Glutamatergic neuron (in vitro differentiated cells): ENCODE measurements around the gene RUFY3. TPM values are rescaled to one million over a fixed set of nuclear protein-coding genes. Genes with fewer than 3 reads are reported as not detected.

Experiments used
- DNase-seq: peaks from one replicate; pipeline ENCODE4 v3.0.0; 2022
- H3K27ac Mint-ChIP-seq: one replicate; pipeline ENCODE4 v1.8.0; 2020; ENCODE audit warnings: mild to moderate bottlenecking, mixed read lengths, inconsistent platforms; ENCODE audit not compliant: unreplicated experiment
- H3K27me3 Mint-ChIP-seq: one replicate; pipeline ENCODE4 v1.8.0; 2020; ENCODE audit warnings: mild to moderate bottlenecking, moderate library complexity, mixed read lengths, inconsistent platforms; ENCODE audit not compliant: unreplicated experiment
- H3K36me3 Mint-ChIP-seq: one replicate; pipeline ENCODE4 v1.8.0; 2020; ENCODE audit warnings: mild to moderate bottlenecking, mixed read lengths, inconsistent platforms; ENCODE audit not compliant: unreplicated experiment
- H3K4me1 Mint-ChIP-seq: one replicate; pipeline ENCODE4 v1.8.0; 2020; ENCODE audit warnings: mild to moderate bottlenecking, low read depth, mixed read lengths, inconsistent platforms; ENCODE audit not compliant: unreplicated experiment
- H3K4me3 Mint-ChIP-seq: one replicate; pipeline ENCODE4 v1.8.0; 2020; ENCODE audit warnings: mild to moderate bottlenecking, mixed read lengths, inconsistent platforms; ENCODE audit not compliant: unreplicated experiment
- H3K9me3 Mint-ChIP-seq: one replicate; pipeline ENCODE4 v1.8.0; 2020; ENCODE audit warnings: mild to moderate bottlenecking, moderate library complexity, mixed read lengths, inconsistent platforms; ENCODE audit not compliant: unreplicated experiment
- CTCF ChIP-seq: fragments of 200-600 bp; sonication (generic); IDR thresholded peaks from one replicate; pipeline ENCODE4 v1.5.0; 2021; ENCODE audit not compliant: partially characterized antibody, unreplicated experiment
- total RNA-seq: library from RNA; stranded (reverse); fragmentation: NEBNext Ultra II Directional; extraction: Animal tissue kit (Norgen Biotek cat#: 25700); gene quantifications from one replicate; pipeline ENCODE4 v1.2.1, GENCODE V29; 2021; ENCODE audit not compliant: unreplicated experiment

The RUFY3 gene
- total RNA-seq, 1 donor from 2014 or later = 291 TPM

- Mint-ChIP-seq H3K36me3 (no peaks in the 10 kb centered on the region), H3K4me1 (no peaks in the 10 kb centered on the region), H3K9me3 (no peaks in the 10 kb centered on the region), H3K4me3 (no peak overlapping the region), H3K27ac (no peak overlapping the region), H3K27me3 (peaks cover 5% of the 10 kb centered on the region)
- no peak for TF ChIP-seq CTCF
- no peak for DNase-seq
These were observed 97.2 kb downstream of the RUFY3 start for GRCh38 chr4:70818921-70819320.

GRCh38 chr4:70829015-70829414 is 107.3 kb downstream of the RUFY3 start:
- TF ChIP-seq CTCF = no peak
- no peak overlapping the region for H3K4me3 Mint-ChIP-seq
- H3K27ac Mint-ChIP-seq = no peak overlapping the region
- no peaks in the 10 kb centered on the region for H3K4me1 Mint-ChIP-seq
- no peak for DNase-seq
- no peaks in the 10 kb centered on the region for H3K36me3 Mint-ChIP-seq
- no peaks in the 10 kb centered on the region for H3K27me3 Mint-ChIP-seq
- peaks cover 1% of the 10 kb centered on the region for H3K9me3 Mint-ChIP-seq

- TF ChIP-seq CTCF = no peak
- Mint-ChIP-seq H3K4me1 (no peaks in the 10 kb centered on the region), H3K27me3 (no peaks in the 10 kb centered on the region), H3K27ac (no peak overlapping the region), H3K4me3 (no peak overlapping the region), H3K9me3 (peaks cover 1% of the 10 kb centered on the region), H3K36me3 (no peaks in the 10 kb centered on the region)
- DNase-seq = no peak
These were observed 107.7 kb downstream of the RUFY3 start for GRCh38 chr4:70829492-70829891.

- Mint-ChIP-seq H3K36me3 (no peaks in the 10 kb centered on the region), H3K4me3 (no peak overlapping the region), H3K9me3 (peaks cover 1% of the 10 kb centered on the region), H3K27me3 (no peaks in the 10 kb centered on the region), H3K27ac (no peak overlapping the region), H3K4me1 (no peaks in the 10 kb centered on the region)
- no peak for DNase-seq
- no peak for TF ChIP-seq CTCF
These were observed 108.3 kb downstream of the RUFY3 start for GRCh38 chr4:70830054-70830453.

GRCh38 chr4:70831293-70831692 is 109.5 kb downstream of the RUFY3 start:
- no peaks in the 10 kb centered on the region for H3K36me3 Mint-ChIP-seq

More at GRCh38 chr4:70831293-70831692, 109.5 kb downstream of the RUFY3 start:
- H3K4me1 Mint-ChIP-seq = no peaks in the 10 kb centered on the region
- no peaks in the 10 kb centered on the region for H3K27me3 Mint-ChIP-seq
- DNase-seq = no peak
- no peak overlapping the region for H3K27ac Mint-ChIP-seq
- no peak overlapping the region for H3K4me3 Mint-ChIP-seq
- H3K9me3 Mint-ChIP-seq = peaks cover 1% of the 10 kb centered on the region
- TF ChIP-seq CTCF = no peak
